Stimulated activated CD4-positive, alpha-beta T cell treated with anti-CD3 and anti-CD28 coated beads, Interleukin-2, amount 100 ng/mL, for 4 hours (primary cell): ENCODE results near the gene FILIP1L.

ENCODE experiments used
- DNase-seq: peaks from one replicate; pipeline ENCODE4 v3.0.0-alpha.2; 2020; ENCODE audit warnings: low read depth

Gene FILIP1L

DNA sequence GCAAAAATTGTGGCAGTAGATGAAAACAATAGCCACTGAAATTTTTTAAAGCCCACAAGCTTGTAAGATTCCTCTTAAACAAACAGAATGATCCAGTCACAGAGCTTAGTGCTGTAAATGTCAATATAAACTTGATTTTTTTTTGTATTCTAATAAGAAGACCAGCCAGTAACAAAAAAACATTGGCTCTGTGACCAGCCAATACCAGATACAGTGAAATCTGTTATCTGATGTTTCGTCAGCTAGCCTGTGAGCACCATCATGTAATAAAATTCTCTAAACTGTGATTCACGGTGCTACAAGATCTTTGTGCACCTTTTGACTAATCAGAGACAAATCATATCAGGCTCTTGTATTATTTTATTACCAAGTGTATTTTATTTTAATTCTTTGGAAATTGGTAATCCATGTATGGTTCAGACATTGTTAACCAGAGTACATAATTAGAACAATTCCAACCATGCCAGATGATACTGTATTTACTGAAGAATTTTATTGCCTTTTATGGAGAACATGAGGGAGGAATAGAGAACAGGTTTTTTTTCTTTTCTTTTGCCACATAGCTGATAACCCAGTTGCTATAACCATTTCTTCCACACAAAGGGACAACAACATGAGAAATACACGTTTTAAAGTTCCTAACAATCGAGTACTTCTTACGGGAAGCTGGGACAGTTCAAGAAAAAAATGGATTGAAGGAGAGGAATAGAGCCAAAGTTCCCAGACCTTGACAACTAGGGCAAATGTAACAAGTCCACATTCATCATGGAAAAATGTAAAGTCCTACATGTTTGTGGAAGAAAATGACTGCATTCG, 71.9 kb downstream of the FILIP1L start:
- no peak for DNase-seq

DNA sequence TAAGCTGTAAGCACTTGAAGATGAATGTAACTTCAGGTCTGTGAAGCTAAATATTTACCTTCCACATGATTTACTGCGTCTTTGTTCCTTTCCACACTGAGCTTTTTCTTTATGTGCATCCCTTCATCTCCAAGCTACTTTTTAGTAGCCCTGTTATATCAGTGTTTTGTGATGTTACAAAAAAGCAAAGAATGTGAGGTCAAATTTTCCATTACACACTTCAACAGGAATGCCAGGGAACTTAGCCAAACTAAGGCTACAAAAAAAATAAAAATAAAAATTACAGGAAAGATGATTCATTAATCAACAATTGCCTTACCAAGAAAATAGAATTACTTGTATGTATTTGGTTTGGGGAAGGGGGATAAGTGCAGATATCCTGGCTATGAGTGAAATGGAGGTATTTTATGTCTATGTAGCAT, 73.0 kb downstream of the FILIP1L start:
- DNase-seq: no peak

DNA sequence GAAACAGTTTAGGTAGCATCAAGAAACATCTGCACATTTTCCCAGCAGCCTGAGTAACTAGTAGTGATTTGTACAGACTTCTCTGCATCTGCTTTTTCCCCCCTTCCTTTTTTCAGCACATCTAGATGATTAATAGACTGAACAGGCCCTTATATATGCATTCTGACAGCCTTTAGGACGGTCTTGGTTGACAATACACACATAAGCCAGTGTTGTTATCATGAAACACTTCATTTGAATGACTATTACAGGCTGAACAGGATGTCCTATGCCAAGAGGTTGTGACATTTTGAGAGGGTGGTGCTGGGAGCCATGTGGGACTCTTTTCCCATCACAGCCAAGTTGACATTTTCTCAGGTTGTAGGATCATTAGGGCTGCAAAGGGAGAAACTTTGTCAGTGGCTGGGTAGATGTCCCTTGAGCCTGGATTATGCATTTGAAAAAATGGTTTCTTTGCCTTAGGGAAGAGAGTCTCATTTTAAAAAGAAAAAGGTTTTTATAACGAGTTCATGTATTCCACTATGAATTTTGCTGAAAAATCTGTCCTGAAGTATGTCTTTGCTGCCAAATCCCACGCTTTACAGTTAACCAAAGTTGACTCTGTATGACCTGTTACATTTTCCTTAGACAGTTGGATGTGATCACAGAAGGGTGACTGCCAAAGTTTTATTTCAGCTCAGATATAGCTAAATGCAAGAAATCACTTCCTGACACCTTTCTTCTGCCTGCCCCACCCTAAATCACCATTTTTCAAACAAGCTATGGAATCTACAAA, 73.7 kb downstream of the FILIP1L start:
- DNase-seq: no peak

DNA sequence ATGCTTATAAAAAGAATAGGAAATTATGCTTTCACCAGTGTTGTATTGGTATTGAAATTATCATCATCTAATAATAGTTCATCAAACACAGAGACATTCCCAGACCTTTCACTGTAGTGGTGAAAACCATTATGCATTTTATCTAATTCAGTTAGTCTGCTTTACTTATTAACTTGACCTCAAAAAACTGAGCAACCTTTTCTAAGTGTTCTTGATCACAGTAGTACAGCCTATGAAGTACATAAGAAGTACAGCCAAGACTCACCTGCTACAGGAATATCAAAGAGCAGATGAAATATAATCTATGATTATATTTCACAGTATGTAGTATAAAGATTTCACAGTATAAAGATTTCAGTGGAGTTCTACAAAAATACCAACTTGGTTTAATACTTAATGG, 75.2 kb downstream of the FILIP1L start:
- no peak for DNase-seq

DNA sequence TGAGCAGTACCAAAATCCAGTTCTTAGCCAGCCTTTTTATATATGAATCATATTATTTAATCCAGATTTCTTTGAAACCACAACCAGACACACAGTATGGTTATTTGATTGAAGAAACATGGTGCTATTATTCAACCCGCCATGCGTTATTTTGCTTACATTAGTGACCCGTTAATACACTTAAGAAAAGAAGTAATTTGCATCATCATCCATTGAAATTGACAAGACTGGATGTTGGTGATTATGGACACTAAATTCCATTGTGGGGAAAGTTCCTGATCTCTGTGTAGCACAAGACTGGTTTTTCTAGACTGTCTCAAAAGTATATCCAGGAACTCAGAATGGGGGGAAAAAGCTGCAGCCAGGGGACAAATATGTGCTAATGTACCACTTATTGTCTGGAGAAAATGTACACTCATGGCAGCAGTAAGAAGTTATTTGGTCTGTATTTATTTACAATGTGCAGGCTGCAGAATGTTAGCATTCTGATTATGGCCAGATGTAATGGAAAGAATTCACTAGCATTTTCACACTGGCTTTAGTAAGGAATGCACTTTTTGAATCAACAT, 80.3 kb downstream of the FILIP1L start:
- no peak for DNase-seq

DNA sequence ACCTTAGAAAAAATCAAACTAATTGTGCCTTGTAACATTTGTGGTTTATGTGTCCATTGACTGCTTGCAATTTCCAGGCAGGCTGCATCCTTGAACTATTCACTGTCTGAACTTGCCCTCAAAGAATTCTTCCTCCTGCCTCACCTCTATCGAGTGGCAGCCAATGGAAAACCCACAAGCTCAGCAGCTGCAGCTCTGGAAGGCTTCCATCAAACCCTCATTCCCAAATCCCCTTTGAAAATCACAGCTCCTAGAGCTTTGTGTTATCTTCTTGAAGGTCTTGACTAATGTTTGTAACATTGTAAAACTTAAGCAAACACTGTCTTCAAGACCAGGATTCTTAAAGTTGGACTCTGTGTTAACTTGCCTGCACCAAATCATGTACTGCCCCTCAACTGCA, 81.1 kb downstream of the FILIP1L start:
- no peak for DNase-seq

DNA sequence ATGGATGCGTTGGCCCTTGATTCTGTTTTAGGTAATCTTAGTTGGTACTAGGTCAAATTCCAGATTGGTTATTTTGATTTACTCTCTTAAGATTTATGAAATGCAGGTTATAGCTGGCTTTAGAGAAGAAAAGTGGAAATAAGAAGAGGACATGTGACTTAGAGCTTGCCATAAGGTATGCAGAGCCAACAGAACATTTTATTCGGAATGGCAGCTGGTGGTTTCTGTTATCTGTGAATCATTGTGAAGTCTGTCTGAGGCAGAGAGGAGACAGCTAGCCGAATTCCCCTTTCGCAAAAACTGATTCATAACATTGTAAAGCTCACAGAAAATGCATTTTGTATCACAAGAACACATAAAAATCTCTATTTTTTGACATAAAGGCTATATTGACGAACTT, 82.1 kb downstream of the FILIP1L start:
- no peak for DNase-seq

DNA sequence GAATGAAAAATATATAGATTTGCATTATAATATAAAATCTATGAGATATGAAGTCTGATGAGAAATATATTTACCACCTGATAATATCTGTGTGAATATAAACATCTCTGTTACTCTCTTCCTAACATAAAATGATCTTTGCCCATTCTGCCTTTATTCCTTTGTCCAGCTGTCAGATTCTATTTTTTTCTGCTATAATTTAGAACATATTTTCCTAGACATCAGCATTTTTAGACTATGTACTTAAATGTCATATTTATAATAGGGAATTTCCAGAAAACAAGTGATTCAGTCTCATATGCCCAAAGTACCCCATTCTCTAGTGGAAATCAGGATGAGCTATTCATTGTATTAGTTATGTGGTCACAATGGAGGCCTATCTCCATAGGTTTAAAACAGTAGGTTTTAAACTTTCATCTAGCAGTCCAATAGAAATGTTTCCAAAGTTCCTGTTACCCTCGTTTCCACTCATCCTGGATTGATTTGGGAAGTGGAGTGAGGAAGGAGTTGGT, 83.3 kb downstream of the FILIP1L start:
- no peak for DNase-seq

DNA sequence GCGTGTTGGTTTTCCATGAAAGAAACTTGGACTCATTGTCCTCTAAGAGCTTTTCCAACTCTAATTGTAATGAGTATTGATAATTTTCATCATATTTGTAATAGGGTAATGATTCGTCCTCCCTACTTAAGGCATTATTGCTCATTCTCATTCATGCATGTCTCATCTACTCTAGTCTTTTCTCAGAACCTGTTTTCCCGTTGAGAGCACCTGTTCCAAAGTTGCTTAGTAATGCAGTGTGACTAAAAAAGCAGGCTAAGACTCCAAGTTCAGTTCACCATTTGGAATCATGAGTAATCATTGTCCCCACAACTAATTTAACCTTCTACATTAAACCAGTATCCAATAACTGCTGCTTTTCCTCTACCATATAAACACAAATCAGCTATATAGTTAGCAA, 84.0 kb downstream of the FILIP1L start:
- no peak for DNase-seq

DNA sequence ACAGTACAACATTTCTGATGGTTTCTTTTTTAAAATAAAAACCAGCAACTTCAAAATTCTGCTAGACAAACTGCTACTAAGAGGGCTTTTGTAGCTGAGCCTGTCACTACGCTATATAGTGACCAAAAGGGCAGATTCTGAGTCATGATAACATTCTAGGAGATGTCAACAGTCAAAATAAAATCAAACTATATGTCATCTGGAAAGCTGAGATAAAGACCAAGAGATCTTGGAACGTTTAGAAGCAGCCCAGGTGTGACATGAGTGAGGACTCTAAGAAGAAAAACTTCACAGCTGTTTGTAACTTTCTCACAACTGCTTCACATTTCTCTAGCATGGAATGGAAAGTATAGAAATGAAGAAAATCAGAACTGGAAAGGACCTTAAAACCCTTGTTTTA, 84.6 kb downstream of the FILIP1L start:
- DNase-seq: no peak

DNA sequence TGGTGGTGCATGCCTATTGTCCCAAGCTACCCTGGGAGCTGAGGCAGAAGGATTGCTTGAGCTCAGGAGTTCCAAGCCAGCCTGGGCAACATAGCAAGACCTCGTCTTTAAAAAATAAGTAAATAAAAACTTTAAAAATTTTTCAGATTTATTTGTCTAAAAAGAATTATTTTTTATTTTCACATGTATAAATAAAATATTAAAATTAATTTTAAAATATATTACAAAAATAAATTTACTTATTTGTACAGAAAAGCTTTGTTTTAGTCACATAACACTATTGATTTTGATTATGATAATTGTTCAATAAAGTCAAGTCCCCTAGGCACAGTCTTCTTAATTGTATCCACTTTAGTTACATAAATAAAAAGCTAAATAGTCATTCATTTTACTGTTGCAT, 85.2 kb downstream of the FILIP1L start:
- no peak for DNase-seq

DNA sequence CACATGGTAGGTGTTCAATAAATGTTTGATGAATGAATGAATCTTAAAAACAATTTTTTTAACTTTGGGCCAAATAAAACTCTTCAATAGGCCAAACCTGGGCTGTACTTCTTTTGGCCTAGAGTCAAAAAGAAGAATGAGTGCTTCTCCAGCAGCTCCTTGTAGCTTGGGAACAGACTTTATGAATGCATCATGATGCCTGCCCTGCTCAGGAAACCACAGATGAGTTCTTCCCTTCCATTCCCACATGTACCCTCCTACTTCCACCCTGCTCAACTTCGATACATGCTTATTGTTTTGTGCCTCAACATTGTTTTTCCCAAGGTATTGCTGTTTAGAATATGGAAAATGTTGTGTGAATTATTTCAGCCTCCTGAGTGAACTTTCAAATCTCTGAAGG, 87.0 kb downstream of the FILIP1L start:
- DNase-seq: no peak

DNA sequence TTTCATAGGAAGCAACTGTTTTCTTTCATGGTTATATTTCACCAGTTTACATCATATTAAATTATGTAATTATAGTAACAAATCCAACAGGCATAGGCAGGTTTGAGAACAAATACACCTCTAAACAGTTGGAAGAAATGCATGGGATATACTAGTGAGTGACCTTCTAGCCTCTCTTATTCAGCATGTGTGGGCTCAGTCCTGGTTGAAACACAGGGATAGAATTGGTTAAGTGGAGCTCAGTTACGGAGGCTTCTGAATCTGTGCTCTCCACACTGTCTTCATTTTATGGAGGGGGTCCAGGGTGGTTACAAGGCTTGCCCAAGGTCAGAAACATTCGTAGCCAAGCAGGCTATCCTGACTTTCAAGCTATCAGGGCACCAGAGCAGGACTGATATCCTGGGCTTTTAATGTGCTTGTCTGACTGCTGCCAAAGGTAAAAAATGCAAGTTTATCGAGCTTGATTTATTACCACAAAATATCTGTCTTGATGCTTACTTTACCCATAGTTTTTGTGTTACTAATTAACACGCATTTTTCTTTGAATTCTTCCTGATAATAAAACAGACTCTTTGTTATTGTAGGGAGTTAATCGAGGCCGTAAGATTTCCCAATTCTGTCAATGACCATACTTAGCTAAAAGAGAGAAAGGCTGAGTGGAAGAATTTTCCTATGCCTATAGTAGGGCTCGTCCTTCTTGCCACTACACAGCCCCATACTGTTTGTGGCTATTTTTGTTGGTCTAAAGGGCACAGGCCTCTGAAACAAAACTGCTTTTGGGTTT, 89.6 kb downstream of the FILIP1L start:
- no peak for DNase-seq

DNA sequence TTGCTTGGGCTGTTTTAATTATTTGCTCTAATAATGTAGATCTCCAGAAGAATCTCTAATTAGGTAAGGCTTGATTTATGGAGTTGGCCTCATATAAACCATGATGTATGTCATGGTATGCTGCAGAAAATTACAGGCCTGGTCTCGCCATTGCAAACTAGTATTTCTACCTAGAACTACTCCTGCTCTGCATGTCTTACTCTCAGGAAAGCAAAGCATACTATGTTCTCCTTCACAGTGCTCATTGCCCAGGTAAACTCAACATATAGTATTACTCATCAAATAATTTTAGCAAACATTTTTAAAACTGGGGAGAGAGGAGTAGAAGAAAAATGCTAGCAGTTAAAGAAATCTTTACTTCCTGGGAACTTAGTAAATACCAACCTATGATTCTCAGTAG, 90.7 kb downstream of the FILIP1L start:
- no peak for DNase-seq

DNA sequence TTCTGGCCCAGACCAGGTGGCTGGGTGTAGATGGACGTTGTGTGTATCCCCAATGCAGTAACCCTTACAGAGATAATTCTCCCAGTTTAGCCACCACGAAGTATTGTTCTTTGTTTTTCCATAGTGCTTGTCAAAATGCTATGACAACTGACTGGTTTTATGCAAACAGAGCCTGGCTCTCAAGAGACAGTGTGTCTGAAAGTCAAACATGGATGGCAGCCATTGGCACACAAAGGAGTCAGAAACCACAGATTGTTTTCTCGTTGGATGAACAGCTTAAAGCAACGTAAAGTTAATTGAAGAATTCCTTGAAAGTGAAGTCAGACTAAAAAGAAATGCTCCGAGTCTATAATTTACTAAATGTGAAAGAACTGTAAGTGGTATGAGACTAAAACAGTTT, 91.2 kb downstream of the FILIP1L start:
- DNase-seq: no peak

DNA sequence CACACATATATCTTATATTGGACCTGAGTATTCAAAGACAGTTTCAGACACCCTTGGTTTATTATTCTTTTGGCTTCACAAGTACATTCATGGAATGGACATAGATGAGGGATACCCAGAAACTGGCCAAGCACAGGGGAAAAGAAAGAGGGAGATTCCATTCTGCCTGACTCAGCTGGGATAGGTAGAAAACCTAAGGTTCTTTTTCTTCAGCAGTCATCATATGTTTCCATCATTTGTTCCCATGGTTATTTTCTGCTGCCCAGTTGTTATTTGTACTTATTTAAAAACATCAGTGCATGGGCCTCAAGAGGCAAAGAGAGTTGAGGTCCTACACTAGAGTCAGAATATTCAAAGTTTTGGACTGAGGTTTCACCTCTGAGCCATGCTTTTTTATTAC, 91.8 kb downstream of the FILIP1L start:
- no peak for DNase-seq

DNA sequence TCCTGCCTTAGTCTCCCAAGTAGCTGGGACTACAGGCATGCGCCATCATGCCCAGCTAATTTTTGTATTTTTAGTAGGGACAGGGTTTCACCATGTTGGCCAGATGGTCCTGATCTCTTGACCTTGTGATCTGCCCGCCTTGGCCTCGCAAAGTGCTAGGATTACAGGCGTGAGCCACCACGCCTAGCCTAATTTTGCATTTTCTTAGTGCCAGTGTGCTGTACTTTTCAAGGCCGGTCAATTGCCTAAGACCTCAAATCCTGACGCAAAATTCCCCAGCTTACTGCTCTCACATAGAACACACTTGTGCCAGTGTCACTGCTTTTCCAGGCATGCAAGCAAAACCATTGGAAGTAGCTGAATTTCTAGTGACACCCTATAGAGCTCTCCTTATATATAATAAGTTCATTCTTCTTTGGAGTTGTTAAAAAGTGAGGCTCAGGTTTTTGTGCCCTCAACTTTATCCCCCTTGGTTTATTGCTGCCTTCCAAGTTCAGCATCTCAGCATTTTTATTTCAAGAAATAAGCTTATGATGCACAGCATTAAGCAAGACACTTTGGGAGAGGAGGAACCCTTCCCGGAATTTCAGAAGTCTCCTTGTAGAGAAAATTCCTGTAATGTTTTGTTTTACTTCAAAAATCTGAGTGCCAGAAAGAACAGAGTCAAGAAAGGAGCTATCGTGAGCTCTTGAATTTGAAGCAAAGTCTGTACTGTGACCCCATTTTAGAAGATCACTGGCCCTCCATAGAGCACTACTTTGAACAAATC, 93.2 kb downstream of the FILIP1L start:
- DNase-seq: no peak

DNA sequence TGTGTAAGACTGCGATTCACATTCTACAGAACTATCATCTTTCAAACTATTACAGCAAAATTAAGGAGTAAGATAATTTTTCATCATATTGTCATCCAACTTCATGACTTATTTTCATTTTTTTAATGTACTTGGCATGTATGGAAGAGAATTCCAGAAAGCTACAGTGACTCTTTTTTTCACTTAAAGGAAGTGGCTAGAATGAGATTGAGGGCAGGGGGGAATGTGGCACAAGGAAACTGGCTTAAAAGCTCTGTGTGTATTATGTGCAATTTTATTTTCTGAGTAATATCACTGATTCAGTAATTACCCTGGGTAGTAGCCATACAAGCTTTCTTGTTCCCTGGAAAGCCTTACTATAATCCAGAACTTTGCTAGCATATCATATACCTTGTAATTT, 94.6 kb downstream of the FILIP1L start:
- no peak for DNase-seq

DNA sequence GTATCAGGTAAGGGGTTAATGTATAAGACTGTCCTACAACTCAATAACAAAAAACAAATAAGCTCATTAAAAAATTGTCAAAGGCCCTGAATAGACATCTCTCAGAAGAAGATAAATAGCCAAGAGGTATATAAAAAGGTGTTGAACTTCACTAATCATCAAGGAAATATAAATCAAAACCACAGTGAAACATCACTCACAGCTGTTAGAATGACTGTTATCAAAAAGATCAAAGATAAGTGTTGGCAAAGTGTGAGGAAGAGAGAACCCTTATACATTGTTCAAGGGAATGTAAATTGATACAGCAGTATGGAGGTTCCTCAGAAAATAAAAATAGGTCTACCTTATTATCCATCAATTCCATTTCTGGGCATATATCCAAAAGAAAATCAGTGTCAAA, 95.5 kb downstream of the FILIP1L start:
- no peak for DNase-seq

DNA sequence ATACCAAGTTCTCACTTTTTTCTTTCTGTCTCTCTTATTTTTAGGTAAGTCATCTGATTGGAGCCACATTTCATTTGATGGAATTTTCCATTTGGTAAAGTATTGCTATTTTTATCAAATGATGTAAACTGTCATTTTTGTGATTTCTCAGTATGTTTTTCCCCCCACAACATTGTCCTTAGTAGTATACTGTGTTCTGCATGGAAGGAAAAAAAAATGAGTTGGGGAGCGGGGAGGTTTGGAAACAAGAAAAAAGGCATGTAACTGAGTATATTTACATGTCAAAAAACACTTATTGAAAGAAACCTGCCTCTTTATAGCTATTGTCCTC, 104.2 kb downstream of the FILIP1L start:
- DNase-seq: no peak

DNA sequence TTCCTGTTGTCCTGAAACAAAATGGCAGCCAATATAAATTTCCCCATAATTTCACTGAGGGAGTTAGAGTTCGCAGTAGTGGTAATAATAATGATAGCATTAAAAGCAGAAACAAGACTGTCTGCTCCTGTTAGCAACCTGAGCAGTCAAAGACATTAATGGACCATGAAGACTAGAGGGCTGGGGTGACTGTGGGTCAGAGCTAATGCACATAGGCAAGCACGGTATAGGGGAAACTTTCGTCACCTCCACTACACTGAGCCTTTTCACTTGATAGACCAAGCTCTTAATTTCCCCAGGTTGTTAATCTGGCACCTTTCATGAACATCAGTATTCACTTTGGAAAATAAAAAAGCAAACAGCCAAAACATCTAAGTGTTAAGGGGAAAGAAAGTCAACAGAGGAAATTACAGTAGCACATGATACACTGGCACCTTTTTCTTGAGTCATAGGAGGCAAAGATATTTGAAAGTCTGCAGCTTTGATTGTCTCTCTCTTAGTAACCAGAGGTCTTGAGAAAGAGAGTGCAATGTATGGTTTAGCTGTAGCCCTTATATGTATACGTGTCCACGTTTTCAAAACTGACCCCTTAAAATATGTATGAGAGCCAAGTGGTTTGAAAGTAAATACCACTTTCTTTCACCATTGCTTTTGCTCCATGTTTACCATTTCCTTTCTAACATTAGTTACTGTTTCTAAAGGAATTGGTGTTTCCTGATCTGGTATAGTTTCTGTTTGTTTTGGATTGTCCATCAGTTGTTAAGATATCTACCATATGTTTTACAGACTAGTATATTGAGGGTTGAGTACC, 104.8 kb downstream of the FILIP1L start:
- no peak for DNase-seq
